ENCODE measurements around the gene SAP25. TPM values are rescaled to one million over a fixed set of nuclear protein-coding genes. Genes with fewer than 3 reads are reported as not detected.

Gene SAP25
- polyA plus RNA-seq, 1 experiment = not detected

Small RNAs within 50 kb of the gene (small RNA-seq; reads per million reads assigned to genes)
- gene RN7SL416P (ENCODE audit: insufficient read length, low read depth) = not detected
- not detected for gene SAP25 (ENCODE audit: insufficient read length, low read depth)

Other genes with a start within 250 kb of the SAP25 start
- 6.6 and 7.0 TPM in 2 replicates for gene PILRB, start 215.8 kb downstream of the SAP25 start, polyA plus RNA-seq (2011; rRNA removed)
- gene PILRA, start 200.4 kb downstream of the SAP25 start, polyA plus RNA-seq (2011; rRNA removed) = 0.30 and 0.37 TPM in 2 replicates
- gene ZCWPW1, start 145.2 kb downstream of the SAP25 start, polyA plus RNA-seq (2011; rRNA removed) = 0.89 and 1.5 TPM in 2 replicates
- 9.1 and 10.1 TPM in 2 replicates for gene MEPCE, start 144.1 kb downstream of the SAP25 start, polyA plus RNA-seq (2011; rRNA removed)
- 7.5 and 11.8 TPM in 2 replicates for gene PPP1R35, start 137.4 kb downstream of the SAP25 start, polyA plus RNA-seq (2011; rRNA removed)
- 0.76 and 1.3 TPM in 2 replicates for gene SPACDR, start 109.6 kb downstream of the SAP25 start, polyA plus RNA-seq (2011; rRNA removed)
- 10.2 and 11.3 TPM in 2 replicates for gene TSC22D4, start 94.7 kb downstream of the SAP25 start, polyA plus RNA-seq (2011; rRNA removed)
- 0.35 and 0.38 TPM in 2 replicates for gene NYAP1, start 90.0 kb downstream of the SAP25 start, polyA plus RNA-seq (2011; rRNA removed)
- gene AGFG2, start 34.7 kb downstream of the SAP25 start, polyA plus RNA-seq (2011; rRNA removed) = 5.7 and 6.4 TPM in 2 replicates
- gene LRCH4, start 12.2 kb upstream of the SAP25 start, polyA plus RNA-seq (2011; rRNA removed) = 11.3 and 12.9 TPM in 2 replicates
- gene FBXO24, start 12.4 kb upstream of the SAP25 start, polyA plus RNA-seq (2011; rRNA removed) = 0.29 and 0.33 TPM in 2 replicates
- gene PCOLCE, start 28.5 kb upstream of the SAP25 start, polyA plus RNA-seq (2011; rRNA removed) = 164 and 227 TPM in 2 replicates
- gene MOSPD3, start 38.6 kb upstream of the SAP25 start, polyA plus RNA-seq (2011; rRNA removed) = 9.1 and 10.0 TPM in 2 replicates
- gene TFR2, start 67.7 kb upstream of the SAP25 start, polyA plus RNA-seq (2011; rRNA removed) = 0.05 and 0.06 TPM in 2 replicates
- gene ACTL6B, start 82.5 kb upstream of the SAP25 start, polyA plus RNA-seq (2011; rRNA removed) = not detected in 2 replicates
- 68.4 and 114 TPM in 2 replicates for gene GNB2, start 99.8 kb upstream of the SAP25 start, polyA plus RNA-seq (2011; rRNA removed)
- gene GIGYF1, start 120.3 kb upstream of the SAP25 start, polyA plus RNA-seq (2011; rRNA removed) = 4.4 and 5.2 TPM in 2 replicates
- gene POP7, start 132.2 kb upstream of the SAP25 start, polyA plus RNA-seq (2011; rRNA removed) = 17.7 and 20.0 TPM in 2 replicates
- gene EPO, start 146.6 kb upstream of the SAP25 start, polyA plus RNA-seq (2011; rRNA removed) = not detected in 2 replicates
- gene ZAN, start 159.7 kb upstream of the SAP25 start, polyA plus RNA-seq (2011; rRNA removed) = not detected in 2 replicates